Endometrial microvascular endothelial cells (primary cell): Measurements from ENCODE around the gene NTN1. TPM values are rescaled to one million over a fixed set of nuclear protein-coding genes. Genes with fewer than 3 reads are reported as not detected.

Experiments
- in situ Hi-C: cut with HindIII; loops from 2 replicates; pipeline ENCODE4 v1.10.0; 2017; ENCODE audit warnings: low sequenced_read_pairs, low pct_unique_long_range_greater_than_20kb; ENCODE audit errors: inconsistent ontology term
- total RNA-seq: library from RNA; depleted of rRNA; stranded (reverse); fragments of >200 nt; gene quantifications from one replicate; pipeline ENCODE4 v1.2.3, GENCODE V29; 2015; ENCODE audit errors: inconsistent ontology term

The NTN1 gene
- total RNA-seq, 1 donor from 2014 or later = not detected

- in situ Hi-C loops = no loop called here
These were observed 248.2 kb downstream of the NTN1 start for GRCh38 chr17:9269350-9270035.

- in situ Hi-C loops = no loop called here
These were observed 249.6 kb downstream of the NTN1 start for GRCh38 chr17:9270921-9271320.

- in situ Hi-C loops = no loop called here
These were observed 250.7 kb downstream of the NTN1 start for GRCh38 chr17:9271989-9272388.

- in situ Hi-C loops = no loop called here
These were observed 251.3 kb downstream of the NTN1 start for GRCh38 chr17:9272501-9273200.

- in situ Hi-C loops = no loop called here
These were observed 252.4 kb downstream of the NTN1 start for GRCh38 chr17:9273428-9274391.

GRCh38 chr17:9274973-9275372 is 253.7 kb downstream of the NTN1 start:
- in situ Hi-C loops = no loop called here

GRCh38 chr17:9279893-9280292 is 258.6 kb downstream of the NTN1 start:
- in situ Hi-C loops = no loop called here

GRCh38 chr17:9283909-9284308 is 262.6 kb downstream of the NTN1 start:
- in situ Hi-C loops = no loop called here

- in situ Hi-C loops = no loop called here
These were observed 263.6 kb downstream of the NTN1 start for GRCh38 chr17:9284884-9285283.

- in situ Hi-C loops = no loop called here
These were observed 264.5 kb downstream of the NTN1 start for GRCh38 chr17:9285602-9286427.

- in situ Hi-C loops = no loop called here
These were observed 265.1 kb downstream of the NTN1 start for GRCh38 chr17:9286434-9286833.

- in situ Hi-C loops = no loop called here
These were observed 266.0 kb downstream of the NTN1 start for GRCh38 chr17:9287306-9287705.

GRCh38 chr17:9290226-9290613 is 268.9 kb downstream of the NTN1 start:
- in situ Hi-C loops = no loop called here

GRCh38 chr17:9291912-9292560 is 270.7 kb downstream of the NTN1 start:
- in situ Hi-C loops = no loop called here

GRCh38 chr17:9292561-9292941 is 271.2 kb downstream of the NTN1 start:
- in situ Hi-C loops = no loop called here
